ENCODE data around the gene RNF166.

RNF166 gene

DNA sequence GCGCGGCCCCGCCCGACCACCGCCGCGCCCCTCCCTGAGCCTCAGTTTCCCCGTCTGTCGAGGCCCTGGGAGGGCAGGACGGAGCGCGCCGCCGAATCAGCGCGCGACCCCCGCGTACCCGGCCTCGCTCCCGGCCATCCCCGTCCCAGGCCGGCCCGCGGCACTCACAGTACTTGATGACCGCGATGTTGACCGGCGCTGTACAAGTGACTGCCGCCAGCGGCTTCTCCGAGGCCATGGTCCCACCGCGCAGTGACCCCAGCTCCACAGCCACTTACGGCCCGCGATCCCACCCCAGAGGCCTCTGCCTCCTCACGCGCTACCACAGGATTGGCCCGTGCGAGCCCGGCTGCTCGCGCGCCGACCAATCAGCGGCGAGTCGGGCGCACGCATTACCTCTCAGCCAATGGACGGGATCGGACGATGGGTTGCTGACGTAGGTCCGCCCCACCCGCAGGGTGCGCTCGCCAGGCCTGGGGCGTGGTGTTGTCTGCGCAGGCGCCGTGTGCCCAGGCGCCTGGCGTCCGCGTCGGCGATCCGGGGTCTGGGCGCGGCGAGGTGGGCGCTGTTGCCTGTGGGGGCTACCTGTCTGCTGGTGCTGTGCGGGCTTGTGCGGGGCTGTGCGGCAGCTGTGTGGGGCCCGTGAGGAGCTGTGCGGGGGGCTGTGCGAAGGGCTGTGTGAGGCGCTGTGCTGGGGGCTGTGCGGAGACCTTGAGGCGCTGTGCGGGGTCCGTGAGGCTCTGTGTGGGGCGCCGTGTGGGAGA, 43.2 kb downstream of the RNF166 start, which contains the start of gene MVD:
MVD (minus strand) TSS at position 249 of the 764 bp plus-strand sequence; CDS start at position 238, 11 bp downstream.
- peak; percentile 94 for DNase-seq (ENCODE audit: extremely low read depth, low read depth)
- TF ChIP-seq, protein P1, sequence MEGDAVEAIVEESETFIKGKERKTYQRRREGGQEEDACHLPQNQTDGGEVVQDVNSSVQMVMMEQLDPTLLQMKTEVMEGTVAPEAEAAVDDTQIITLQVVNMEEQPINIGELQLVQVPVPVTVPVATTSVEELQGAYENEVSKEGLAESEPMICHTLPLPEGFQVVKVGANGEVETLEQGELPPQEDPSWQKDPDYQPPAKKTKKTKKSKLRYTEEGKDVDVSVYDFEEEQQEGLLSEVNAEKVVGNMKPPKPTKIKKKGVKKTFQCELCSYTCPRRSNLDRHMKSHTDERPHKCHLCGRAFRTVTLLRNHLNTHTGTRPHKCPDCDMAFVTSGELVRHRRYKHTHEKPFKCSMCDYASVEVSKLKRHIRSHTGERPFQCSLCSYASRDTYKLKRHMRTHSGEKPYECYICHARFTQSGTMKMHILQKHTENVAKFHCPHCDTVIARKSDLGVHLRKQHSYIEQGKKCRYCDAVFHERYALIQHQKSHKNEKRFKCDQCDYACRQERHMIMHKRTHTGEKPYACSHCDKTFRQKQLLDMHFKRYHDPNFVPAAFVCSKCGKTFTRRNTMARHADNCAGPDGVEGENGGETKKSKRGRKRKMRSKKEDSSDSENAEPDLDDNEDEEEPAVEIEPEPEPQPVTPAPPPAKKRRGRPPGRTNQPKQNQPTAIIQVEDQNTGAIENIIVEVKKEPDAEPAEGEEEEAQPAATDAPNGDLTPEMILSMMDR (IDR thresholded peaks at IDR 0.05; ENCODE audit: low read depth, low read length) = no peak; the same call in 1 of the 2 replicates

DNA sequence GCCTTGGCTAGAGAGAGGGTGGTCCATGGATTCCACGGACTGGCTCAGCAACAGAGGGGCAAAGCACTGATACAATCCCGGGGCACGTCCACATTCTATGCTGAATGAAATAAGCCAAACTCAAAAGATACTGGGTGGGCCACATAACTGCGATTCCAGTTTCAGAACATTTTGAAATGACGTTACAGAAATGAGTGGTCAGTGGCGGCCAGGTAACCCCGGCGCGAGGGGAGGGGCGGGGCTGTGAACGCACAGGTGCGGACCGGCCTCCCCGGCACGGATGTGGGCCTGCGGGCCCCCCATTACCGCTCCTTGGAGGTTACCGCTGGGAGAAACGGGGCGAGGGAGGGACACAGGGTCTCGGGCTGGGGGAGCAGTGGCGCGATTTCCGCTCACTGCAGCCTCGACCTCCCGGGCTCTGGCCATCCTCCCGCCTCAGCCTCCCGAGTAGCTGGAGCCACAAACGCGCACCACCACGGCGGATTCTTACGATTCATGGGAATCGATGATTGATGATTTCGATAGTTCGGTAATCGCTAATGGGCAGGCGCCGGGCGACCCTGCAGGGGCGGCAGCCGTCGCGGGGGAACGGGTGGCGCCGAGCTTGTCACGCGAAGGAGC, 43.9 kb downstream of the RNF166 start:
- no peak for DNase-seq (ENCODE audit: extremely low read depth, low read depth)
- TF ChIP-seq, protein P1 (IDR thresholded peaks at IDR 0.05; ENCODE audit: low read depth, low read length) = no peak

DNA sequence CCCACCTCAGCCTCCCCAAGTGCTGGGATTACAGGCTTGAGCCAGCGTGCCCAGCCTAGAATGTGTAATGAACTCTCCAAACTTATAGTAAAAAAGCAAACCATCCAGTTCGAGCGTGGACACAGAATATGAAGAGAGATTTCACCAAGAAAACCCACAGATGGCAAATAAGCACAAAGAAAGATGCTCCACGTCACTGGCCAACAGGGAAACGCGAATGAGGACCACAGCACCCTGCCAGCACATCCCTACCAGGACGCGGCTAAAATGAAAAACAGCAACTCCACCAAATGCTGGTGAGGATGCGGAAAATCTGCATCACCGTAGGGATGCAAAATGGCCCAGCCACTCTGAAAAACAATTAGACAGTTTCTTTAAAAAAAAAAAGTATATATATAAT, 44.7 kb downstream of the RNF166 start:
- no peak for DNase-seq (ENCODE audit: extremely low read depth, low read depth)
- TF ChIP-seq, protein P1 (IDR thresholded peaks at IDR 0.05; ENCODE audit: low read depth, low read length) = no peak

DNA sequence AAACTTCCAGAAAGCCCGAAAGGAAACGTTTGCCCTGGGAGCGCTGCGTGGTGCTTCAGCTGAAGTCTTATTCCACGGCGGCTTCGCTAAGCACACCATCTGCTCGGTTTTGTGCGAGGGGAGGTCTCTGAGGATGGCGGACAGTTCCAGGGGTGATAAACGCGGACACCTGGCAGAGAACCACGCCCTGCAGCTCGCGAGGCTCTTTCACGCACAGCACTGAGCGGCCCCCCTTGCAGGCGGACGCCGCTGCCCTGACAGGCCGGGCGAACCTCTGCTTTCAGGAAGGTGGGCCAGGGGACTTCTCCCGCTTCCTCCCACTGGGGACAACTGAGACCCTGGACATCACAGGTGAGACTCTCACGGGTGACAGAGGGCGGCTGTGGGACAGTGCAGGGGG, 47.0 kb downstream of the RNF166 start:
- DNase-seq (ENCODE audit: extremely low read depth, low read depth) = no peak
- TF ChIP-seq, protein P1 (IDR thresholded peaks at IDR 0.05; ENCODE audit: low read depth, low read length) = no peak

DNA sequence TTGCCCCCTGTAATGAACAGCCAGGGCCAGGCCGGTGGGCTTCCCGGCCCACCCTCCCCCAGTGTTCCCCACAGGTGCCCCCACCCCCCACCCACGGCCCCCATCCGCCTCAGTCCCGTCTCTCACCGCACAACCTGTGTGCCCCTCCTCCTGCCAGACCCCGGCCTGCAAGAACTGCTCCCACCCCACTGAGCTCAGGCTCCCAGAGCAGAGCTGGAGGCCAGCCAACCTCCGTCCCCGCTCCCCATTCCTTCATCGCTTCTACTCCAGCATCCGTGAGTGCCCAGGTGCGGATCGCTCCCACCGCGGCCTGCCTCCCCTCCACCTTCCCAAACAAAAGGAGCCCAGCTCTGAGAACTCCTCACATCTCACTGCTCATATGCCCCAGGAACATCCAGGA, 47.5 kb downstream of the RNF166 start:
- TF ChIP-seq, protein P1 (IDR thresholded peaks at IDR 0.05; ENCODE audit: low read depth, low read length) = no peak
- no peak for DNase-seq (ENCODE audit: extremely low read depth, low read depth)

DNA sequence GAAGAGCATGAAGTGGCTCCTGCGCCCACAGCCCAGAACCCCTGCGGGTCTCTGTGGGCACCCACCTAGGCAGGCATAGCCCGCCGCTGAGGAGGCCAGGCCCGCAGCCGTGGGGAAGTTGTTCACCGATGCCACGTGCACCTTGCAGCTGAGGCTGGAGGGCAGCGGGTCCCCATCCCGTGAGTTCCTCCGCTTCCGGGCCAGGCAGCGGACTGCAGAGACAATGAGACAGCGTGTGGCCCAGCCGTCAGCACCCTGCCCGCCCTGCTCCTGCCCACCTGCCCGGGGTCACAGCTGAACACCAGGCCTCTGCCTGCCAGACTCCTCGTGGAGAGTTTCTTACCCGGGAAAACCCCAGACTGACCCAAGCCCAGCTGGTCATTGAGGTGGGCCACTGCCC, 48.8 kb downstream of the RNF166 start:
- DNase-seq (ENCODE audit: extremely low read depth, low read depth) = no peak
- TF ChIP-seq, protein P1 (IDR thresholded peaks at IDR 0.05; ENCODE audit: low read depth, low read length) = no peak

DNA sequence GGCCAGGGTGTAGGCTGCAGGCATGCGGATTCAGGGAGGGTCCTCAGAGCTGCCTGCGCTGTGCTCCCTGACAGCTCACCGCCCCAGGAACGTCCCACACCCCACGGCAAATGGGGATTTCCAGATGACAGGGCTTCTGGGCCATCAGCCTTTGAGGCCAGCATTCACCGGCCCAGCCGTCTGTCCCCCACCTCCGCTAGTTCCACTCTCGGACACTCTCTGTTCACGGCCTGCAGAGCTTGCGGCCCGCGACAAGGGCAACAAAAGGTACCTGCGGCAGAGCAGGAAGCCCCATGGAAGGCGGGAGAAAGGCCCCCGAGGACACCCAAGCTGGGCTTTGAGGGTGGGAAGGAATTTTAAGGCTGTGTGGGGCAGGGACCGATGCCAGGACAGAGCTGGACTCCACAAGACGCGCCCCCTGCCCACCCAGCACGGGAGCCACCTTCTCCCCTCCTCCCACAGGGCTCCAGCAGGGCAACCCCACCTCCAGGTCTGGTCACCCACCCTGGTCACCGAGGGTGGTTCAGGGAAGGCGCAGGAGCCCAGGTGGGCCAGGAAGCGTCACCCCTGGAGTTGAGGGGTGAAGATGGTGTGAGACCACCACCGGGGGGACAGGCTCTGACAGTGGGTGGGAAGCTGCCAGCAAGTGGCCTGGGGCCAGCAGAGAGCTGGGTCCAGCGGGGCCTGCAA, 49.8 kb downstream of the RNF166 start:
- DNase-seq (ENCODE audit: extremely low read depth, low read depth) = no peak
- TF ChIP-seq, protein P1 (IDR thresholded peaks at IDR 0.05; ENCODE audit: low read depth, low read length) = no peak
